HG02884 (cell line): ENCODE measurements around the gene PTPN1.

Source experiments
- ATAC-seq: cut with Tn5 transposase; IDR thresholded peaks from one replicate; pipeline ENCODE4 v1.9.1; 2021; ENCODE audit warnings: mild to moderate bottlenecking, moderate library complexity; ENCODE audit not compliant: unreplicated experiment

The PTPN1 gene

DNA sequence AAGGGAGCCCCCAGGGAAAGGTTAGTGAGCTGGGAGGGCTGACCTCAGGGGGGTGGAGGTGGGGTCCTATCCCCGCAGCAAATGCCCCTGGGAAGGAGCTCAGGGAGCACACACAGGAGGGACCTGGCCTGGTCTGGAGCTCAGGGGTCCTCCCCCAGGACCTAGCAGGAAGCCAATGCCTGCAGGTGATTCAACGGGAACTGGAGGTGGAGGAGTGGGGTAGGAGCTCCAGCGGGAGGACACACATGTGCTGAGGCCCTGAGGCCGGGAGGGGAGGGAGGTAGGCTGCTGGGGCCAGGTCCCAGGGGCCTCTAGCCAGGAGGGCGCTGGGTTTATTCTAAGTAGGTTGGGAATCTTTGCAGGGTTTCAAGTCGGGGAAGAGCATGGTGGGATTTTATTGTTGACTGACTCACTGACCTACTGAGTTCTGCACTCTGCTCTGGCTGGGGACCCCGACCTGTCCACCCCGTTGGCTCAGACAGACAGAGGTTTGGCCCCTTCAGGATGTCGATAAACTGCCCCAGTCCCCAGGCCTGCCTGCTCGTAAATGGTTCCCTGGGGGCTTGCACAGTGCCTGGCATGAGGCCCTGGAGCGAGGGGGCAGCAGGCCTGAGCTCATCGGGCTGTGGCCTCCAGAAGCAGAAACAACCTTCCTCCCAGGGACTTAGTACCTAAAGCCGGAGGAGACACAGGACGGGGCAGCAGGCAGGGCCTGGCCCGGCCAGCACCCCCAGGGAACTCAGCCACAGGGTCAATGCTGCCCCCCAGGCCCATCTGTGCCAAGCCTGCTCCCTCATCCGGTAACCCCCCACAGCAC, 118.9 kb downstream of the PTPN1 start:
- ATAC-seq = no peak

DNA sequence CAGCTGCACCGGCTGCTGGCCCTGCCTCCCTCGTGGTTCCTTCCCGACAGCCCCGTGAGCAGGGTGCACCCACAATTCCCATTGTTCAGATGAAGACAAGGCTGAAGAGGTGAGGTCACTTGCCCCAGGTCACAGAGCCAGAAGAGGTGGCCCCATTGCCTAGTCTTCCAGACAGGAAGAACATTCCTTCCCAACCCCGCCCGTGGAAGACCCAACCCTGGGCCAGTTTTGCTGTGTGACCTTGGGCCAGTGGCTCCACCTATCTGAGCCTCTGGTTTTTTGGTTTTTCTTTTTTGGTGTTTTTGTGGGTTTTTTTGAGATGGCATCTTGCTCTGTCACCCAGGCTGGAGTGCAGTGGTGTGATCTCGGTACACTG, 119.5 kb downstream of the PTPN1 start:
- ATAC-seq = no peak

- no peak for ATAC-seq
Observed at GRCh38 chr20:50630578-50631263, 120.5 kb downstream of the PTPN1 start.

DNA sequence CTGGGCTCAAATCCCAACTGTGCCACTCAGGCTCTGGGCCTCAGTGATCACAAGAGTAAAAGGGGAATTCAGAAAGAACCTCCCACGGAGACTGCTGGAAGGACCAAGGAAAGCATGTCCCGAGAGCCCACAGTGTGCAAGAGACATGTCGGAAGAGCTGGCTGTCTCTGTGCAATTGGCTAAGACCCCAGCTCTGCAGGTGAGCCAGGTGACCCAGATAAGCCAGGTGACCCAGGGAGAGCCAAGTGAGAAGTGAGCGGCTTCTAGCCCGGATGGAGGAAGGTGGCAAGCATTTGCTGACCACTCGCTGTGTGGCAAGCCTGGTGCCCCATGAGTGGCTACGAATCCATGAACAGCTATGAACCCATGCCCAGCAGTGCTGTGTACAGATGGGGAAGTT, 122.1 kb downstream of the PTPN1 start:
- ATAC-seq = no peak

DNA sequence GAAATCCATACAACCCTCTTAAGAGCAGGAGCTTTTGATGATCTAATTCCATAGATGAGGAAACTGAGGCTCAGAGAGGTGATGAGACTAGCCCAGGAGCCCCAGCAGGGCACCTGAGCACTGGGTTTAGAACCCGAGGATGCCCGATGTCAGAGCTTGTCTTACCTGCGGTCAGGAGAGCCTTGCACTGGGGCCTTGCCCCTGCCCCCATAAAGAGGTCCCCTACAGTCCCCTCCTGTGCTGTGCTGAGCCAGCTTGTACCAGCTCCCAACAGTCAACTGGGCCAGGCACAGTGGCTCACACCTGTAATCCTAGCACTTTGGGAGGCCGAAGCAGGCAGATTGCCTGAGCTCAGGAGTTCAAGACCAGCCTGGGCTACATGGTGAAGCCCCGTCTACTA, 122.5 kb downstream of the PTPN1 start:
- ATAC-seq = no peak

GRCh38 chr20:50633361-50633760, 123.2 kb downstream of the PTPN1 start:
- ATAC-seq = no peak

- ATAC-seq = no peak
Observed at GRCh38 chr20:50634191-50634590, 124.0 kb downstream of the PTPN1 start.
